HG03442 (cell line): ENCODE data around the gene NECTIN3.

Experiments
- ATAC-seq: cut with Tn5 transposase; IDR thresholded peaks from one replicate; pipeline ENCODE4 v1.9.1; 2021; ENCODE audit warnings: mild to moderate bottlenecking, moderate library complexity; ENCODE audit not compliant: unreplicated experiment

NECTIN3 gene, protein sequence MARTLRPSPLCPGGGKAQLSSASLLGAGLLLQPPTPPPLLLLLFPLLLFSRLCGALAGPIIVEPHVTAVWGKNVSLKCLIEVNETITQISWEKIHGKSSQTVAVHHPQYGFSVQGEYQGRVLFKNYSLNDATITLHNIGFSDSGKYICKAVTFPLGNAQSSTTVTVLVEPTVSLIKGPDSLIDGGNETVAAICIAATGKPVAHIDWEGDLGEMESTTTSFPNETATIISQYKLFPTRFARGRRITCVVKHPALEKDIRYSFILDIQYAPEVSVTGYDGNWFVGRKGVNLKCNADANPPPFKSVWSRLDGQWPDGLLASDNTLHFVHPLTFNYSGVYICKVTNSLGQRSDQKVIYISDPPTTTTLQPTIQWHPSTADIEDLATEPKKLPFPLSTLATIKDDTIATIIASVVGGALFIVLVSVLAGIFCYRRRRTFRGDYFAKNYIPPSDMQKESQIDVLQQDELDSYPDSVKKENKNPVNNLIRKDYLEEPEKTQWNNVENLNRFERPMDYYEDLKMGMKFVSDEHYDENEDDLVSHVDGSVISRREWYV

DNA sequence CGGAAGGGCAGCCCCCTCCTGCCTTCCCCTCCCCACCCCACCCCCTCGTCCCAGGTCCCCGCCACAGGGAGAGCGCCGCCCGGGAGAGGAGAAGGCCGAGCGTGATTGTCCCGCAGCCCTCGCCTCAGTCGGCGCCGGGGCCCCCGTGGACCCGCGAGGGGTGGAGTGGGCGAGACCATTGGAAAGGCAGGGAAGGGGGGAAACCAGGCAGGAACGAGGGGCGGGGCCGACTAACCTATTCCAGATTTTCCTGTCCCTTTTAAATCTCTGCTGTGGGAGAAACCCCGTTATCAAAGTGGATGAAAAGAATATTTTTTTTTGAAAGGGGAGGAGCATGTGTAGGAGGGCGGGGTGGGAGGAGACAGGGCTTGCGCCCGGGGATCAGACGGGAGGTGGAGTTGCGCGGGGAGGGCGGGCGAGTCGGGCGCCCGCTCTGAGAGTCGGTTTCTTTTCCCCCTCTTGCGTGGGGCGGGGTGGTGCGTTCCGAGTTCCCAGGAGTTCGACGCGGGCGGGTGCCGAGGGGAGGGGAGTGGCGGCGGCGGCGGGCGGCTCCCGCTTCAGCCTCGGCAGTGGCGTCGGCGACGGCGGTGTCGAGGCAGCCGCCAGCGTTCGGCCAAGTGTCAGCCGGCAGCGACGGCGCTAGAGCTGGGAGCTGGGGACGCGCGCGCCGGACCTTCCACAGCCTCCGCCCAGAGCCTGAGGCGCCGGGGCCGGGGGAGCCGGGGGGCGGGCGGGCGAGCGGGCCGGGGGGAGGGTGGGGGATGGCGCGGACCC, at the start of gene NECTIN3:
NECTIN3 (plus strand) TSS at position 560 of the 774 bp plus-strand sequence; CDS start at position 762, 202 bp downstream.
- ATAC-seq = peak; percentile 76

DNA sequence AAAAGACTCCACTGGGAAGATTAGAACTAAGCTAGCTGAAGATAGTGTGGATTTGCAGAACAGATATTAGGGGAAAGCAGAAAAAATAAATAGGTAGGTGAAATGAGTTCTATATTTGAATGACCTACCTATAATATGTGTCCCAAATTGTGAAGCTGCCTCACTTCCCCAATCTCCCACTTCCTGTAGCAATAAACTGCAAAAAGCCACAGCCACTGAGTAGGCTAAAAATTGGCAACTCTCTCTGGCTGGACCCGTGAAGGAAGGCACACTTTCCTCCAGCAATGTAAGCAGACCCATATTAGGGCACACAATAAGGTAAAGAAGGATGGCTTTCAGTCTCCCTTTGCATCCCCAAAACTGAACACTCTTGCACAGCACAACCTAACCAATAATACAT, 43.7 kb upstream of the NECTIN3 start:
- ATAC-seq = no peak

DNA sequence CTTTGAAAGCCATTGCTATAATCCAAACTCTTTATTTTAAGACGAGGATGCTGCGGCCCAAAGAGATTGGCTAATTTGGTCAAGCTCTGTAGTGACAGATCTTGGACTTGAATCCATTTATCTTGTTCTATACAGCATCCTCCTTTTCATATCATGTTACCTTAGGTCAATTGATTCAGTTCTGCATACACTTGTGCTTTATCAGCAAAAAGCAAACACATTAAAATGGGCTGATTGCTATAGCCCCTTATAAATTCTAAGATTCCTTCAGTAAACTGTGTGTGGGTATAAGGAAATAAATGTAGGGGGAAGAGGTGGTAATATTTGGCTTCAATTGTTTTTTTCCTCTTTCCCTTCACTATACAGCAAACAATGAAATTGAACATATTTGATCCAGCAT, 40.1 kb upstream of the NECTIN3 start:
- ATAC-seq = no peak

DNA sequence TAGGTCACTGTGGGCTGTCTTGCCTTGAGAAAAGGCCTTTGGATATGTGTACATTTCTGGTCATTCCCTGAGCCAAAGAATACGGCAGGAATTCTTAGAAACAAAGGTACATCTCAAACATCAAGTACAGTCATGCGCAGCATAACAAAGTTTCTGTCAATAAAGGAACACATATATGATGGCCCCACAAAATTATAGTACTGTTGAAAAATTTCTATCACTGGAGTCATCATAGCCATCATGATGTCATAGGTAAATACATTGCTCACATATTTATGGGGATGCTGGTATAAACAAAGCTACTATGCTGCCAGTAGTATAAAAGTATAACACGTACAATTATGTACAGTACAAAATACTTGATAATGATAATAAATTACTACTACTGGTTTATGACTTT, 38.9 kb upstream of the NECTIN3 start:
- ATAC-seq = no peak

DNA sequence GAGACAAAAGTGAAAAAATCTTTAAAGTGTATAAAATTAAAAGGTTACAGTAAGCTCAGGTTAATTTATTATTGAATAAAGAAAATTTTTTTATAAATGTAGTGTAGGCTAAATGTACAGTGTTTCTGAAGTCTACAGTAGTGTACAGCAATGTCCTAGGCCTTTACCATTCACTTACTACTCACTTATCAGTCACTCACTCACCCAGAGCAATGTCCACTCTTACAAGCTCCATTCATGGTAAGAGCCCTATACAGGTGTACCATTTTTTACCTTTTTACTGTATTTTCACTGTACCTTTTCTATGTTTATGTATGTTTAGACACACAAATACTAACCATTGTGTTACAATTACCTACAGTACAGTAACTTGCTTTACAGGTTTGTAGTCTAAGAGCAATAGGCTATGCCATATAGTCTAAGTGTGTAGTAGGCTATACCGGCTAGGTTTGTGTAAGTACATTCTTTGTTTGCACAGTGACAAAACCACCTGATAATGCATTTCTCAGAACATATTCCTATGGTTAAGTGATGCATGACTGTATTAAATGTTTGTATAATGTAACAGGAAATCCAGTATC, 38.1 kb upstream of the NECTIN3 start:
- ATAC-seq = no peak

DNA sequence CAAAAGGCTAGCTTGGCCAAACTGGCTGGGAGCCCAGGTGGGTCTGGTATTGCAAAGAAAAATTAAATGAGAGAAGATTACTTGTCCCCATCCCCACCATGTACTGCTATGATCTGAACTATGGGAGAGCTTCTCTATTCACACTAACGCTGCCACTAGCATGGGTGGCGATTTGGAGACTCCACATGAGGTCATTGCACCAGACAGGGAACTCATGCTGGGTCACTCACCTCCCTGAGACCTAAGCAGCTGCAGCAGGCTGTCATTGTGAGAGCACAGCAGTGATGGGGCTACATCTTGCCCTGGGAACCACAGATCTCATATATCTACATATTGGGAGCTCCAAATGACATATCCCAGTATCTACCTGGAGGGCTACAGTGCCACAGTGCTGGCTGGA, 36.3 kb upstream of the NECTIN3 start:
- no peak for ATAC-seq

DNA sequence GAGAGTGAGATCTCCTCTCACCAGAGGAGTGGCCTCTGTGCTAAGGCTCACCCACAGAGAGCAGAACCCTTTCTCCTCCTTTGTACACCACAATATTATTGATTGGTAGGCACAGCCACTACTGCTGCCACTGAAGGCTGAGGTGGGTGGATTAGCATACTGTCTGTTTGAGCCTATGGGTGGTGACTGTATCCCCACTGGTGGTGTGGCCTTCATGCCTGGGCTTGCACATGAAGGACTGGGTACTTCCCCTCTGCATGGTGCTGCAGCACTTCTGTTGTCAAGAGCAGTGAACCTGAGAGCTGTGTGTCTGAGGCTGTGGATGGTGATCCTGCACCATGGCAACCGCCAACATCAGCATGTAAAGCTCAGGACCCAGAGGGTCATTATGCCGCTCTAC, 35.7 kb upstream of the NECTIN3 start:
- peak; percentile 83 for ATAC-seq

DNA sequence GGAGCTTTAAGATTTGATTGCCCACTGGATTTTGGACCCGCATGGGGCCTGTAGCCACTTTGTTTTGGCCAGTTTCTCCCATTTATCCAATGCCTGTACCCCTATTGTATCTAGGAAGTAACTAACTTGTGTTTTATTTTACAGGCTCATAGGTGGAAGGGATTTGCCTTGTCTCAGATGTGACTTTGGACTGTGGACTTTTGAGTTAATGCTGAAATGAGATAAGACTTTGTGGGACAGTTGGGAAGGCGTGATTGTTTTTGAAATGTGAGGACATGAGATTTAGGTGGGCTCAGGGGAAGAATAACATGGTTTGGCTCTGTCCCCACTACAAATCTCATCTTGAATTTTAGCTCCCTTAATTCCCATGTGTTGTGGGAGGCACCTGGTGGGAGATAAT, 30.7 kb upstream of the NECTIN3 start:
- ATAC-seq = no peak

DNA sequence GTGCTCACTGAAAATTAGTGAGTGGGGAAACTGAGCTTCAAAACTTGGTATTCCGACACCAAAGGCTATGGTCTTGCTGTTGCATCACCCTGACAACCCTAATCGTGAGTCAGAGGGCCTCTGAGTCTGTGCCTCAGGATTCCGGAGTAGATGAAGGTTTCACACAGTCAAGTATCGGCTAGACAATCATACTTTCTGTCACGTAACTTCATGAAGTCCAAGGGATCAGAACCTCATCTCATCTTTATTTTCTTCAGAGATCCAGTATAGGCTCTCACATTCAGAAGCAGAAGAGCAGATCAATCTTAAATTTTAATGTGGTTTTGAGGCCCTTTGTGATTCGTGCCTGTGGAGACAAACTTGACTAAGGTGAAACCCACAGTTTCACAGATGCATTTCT, 26.1 kb upstream of the NECTIN3 start:
- ATAC-seq = no peak

DNA sequence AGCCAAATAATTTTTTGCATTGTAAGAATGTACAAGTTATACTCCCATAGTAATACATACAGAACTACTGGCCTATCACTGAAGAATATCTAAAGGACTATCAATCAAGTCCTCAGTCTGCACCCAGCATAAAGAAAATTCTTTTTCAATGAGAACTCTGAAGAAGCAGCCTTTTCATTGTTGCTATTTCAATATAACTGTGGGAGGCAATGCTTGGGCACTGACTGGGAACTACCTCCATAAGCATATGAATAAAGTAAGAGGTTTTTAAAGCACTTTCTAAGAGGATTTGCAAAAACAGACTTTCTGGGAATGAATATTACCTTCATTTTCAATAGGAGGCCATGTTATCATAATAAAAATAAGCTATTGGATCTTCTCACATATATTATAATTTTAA, 24.6 kb upstream of the NECTIN3 start:
- ATAC-seq = no peak

DNA sequence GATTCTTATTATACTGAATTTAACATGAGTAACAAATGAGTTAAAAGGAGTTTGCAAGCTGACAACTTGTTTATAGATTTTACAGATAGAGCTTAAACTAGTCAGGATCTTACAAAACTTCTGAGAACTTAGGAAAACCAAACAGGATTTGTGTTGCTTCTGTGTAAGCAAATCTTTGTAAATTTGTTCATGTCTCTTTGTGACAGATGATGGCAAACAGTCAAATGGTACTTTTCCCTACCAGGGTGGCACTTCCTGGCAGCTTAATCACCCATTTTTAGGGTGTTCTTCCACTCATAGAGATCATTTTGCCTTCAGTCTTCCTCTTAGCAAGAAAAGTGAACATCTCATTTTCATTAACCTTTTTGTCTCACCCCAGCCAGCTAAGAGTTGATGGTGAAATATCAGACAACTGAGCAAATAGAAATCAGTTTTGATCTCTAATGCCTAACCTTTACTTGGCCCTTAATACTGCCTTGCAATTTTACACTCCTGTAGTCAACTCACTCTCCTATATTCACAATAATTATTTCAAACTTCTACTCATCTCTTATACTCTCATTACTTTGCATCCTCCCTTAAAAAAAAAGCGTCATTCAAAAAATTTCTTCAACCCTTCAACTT, 23.7 kb upstream of the NECTIN3 start:
- ATAC-seq = no peak

DNA sequence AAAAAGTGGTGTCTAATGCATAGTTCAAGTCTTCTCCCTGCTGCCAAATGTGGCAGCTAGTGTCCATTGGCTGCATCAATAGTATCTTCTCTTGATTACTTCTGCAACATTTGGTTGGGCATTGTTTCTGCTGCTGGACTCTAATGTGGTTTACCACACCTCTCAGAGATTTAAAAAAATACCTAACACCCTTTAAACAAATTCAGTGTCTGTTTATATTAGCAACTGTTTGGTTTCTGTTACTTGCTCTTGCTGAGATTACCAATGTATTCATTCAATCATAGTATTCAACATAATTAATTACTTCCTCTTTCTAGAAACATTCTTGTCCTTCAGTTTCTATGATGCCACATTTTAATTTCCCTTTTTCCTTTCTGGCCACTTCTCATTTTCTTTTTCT, 20.3 kb upstream of the NECTIN3 start:
- no peak for ATAC-seq

DNA sequence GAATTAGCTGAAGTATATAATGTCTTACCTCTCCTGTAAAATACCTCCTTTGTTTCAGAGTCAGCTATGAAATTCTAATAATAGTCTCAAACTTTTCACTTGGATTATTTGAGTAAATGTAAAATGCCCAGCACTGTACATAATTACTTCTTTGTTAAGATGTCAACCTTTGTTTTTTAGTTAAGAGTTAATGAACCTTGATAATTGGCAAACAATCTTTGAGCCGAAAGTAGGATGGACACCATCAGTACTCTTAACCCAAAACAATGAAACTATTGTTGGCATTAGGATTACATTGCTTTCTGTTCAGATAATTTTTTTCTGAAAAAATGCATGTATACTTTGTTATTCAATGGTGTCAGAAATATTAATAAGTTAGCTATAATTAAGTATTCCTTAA, 3.0 kb upstream of the NECTIN3 start:
- ATAC-seq = no peak

DNA sequence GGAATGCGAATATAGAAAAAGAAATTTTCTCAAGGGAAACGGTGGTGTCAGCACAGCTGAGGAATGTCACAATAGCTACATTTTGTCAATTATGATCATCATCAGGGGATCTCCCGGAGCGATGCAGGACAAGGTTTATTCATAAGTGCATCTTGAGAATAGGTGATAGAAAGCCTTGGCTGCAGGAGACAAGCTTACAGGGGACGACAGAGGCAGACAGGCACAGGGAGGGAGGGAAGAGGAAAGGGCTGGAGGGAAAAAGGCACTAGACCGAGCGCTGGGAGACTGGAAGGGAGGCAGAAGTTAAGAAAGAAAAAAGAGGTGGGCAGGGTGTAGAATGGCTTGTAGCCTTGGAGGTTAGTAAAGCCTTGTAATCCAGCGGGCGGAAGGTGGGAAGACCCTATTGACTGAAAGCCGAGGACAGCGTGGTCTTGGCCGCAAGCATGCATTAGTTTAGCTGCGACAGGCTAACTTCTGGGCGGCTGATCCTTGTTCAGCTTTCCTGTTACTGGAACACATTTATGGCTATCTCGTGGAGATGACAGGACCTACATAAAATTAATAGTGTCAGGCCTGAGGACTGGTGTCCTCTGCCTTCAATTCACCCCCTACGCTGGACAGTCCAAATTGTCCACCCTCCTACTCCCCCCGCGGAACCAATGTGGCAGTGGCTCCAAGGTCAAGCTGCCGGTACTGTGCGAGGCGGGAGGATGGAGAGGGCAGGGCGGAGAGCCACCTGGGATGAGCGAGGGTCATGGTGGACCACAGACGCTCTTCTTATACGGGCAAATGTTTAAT, 1.4 kb upstream of the NECTIN3 start:
- ATAC-seq = no peak

DNA sequence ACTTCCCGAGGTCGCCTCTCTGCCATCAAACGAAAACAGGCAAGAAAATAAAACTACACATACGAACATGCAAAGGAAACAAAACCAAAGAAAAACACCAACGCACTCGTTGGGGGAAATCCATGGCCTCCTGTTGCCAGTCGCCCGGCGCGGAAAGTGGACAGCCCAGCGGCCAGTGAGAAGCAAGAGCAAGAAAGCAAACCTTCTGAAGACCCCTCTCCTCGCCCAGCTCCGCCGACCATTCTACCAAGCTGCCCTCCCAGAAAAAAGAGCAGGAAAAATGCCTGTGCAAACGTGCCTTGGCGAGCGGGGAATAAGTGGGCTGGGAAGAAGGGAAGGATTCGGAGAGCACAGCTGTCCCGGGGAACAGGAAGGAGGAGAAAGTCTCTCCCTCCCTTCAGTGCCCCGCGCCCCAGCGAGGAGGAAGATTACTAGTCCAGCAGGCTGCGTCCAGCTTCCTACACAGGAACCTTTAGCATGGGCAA, 802 bp upstream of the NECTIN3 start:
- ATAC-seq = no peak

DNA sequence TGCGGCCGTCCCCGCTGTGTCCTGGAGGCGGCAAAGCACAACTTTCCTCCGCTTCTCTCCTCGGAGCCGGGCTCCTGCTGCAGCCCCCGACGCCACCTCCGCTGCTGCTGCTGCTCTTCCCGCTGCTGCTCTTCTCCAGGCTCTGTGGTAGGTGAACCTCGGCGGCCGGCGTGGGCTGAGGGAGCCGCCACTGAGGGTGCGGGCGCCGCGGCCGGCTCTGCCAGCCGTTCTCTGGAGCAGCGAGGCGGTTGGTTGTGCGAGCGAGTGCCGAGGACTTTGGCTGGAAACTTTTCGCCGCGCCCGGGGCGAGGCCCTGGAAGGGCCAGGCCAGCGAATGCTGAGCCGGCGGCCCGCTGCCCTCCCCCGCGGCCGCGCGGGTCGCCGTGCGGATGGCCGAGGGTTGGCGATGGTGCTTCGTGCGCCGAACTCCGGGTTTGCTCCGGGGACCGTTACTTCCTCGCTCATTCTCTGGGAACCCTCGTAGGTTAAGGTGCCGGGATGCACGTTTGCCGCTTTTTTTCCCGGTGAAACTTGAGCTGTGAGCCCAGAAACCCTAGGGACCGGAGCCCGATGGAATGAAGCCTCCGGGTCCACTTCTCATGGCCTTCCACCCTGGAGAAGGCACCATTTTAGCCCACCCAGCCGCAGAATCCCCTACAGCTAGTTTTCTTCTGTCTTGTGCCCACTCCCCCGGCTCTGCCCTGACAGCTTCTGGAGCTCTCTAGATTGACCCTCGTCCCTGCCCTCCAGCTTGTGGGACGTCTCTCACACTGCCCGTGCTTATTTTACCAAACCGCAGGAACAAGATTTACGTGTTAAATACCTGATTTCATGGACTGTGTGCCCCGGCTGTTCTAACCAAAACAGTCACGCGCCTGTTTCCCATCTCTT, 660 bp downstream of the NECTIN3 start:
- peak; percentile 23 for ATAC-seq

DNA sequence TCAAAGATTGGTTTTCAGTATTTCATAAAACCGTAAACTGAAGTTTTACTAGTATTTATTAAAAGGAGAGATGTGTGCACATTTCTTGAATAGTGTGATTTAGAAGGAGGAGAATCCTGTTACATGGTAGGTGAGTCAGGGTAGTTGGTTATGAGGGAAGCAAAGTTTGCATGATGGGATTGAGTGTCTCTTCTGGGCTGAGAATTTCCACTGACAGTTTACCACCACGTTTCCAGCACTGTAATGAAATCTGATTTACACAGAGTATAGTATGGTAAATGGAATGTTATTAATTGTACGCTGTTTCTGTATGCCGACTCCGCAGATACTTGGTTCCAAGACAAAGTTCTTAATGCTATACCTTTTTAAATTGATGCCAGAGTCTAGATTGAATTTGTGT, 1.6 kb downstream of the NECTIN3 start:
- no peak for ATAC-seq

DNA sequence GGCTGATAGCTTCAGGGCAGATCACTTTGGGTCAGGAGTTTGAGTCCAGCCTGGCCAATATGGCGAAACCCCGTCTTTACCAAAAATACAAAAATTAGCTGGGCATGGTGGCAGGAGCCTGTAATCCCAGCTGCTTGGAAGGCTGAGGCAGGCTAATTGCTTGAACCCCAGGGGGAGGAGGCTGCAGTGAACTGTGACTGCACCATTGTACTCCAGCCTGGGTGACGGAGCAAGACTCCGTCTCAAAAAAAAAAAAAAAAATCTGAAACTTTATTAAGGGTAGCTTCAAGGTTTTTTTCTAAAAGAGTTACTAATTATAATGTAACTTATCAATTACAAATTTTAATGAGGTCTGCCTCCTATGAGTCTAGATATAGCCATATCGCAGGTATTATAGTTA, 5.1 kb downstream of the NECTIN3 start:
- ATAC-seq = no peak

DNA sequence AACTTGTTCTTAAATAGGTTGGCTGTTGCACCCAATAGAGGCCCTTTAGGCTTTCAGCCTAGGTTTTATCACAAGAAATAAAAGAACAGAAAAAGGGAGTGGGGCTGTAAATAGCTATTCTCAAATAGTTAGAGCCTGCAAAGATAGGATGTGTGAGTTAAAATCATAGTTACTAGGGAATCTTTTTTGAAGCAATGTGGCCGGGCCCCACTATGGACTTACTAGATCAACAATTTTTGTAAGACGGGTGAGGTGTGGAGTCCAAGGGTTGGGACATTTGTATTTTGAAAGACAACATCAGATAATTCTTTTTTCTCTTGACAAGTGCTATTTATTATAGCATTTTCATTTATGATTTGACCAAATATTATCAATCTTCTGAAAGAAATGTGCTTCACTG, 5.8 kb downstream of the NECTIN3 start:
- ATAC-seq = no peak
